GM12865 (cell line): ENCODE data around the gene DAB1.
A peak's percentile ranks its signal among the peaks of the same experiment; 100 is the strongest.

ENCODE experiments used
- DNase-seq: peaks from one replicate; pipeline ENCODE4 v3.0.0; 2010; ENCODE audit warnings: low read depth
- H3K4me3 ChIP-seq: 2 replicates; pipeline ENCODE4 v1.5.1; 2011; ENCODE audit warnings: mild to moderate bottlenecking, low read depth, low read length, control low read depth
- TF ChIP-seq, protein P1 (sequence below): IDR thresholded peaks from 2 replicates; pipeline ENCODE4 v1.5.1; 2011; ENCODE audit warnings: low read length, control low read depth, low read depth, inconsistent platforms; ENCODE audit not compliant: insufficient read depth; ENCODE audit errors: missing control alignments

Gene DAB1

DNA sequence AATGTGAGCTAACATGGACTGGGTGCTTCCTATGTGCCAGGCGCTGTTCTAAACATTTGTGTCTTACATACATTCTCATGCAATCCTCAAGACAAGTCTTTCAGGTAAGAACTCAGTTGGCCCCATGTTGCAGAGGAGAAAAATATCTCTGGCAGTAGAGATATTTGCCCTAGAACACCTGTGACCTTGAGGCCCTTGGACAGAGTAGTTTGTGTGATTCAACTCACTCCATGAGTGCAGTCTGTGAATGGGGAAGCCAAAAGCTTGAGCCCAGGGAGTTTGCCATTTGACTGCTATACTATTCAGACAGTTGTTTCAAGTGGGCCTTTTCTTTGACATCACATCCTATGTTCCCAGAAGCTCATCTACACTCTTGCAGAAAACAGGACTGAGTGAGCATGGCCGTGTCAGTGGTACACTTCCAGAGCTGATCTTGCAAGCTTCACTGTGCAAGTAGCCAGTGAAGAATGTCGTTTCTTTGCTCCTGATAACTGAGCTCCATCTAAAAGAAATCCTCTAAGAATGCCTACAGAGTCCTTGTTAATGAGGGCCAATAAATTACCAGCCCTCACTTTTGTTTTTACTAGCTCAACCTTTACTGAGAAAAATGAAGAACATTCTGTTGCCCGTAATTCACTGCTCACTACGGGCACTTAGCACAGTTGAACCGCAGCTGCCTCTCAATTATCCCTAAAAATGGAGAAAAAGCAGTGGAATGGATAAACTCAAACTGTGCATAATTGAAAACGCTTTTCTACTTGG lies 359.3 kb downstream of the DAB1 start:
- TF ChIP-seq, protein P1, sequence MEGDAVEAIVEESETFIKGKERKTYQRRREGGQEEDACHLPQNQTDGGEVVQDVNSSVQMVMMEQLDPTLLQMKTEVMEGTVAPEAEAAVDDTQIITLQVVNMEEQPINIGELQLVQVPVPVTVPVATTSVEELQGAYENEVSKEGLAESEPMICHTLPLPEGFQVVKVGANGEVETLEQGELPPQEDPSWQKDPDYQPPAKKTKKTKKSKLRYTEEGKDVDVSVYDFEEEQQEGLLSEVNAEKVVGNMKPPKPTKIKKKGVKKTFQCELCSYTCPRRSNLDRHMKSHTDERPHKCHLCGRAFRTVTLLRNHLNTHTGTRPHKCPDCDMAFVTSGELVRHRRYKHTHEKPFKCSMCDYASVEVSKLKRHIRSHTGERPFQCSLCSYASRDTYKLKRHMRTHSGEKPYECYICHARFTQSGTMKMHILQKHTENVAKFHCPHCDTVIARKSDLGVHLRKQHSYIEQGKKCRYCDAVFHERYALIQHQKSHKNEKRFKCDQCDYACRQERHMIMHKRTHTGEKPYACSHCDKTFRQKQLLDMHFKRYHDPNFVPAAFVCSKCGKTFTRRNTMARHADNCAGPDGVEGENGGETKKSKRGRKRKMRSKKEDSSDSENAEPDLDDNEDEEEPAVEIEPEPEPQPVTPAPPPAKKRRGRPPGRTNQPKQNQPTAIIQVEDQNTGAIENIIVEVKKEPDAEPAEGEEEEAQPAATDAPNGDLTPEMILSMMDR: no peak
- H3K4me3 ChIP-seq: no peak overlapping the region
- no peak for DNase-seq

DNA sequence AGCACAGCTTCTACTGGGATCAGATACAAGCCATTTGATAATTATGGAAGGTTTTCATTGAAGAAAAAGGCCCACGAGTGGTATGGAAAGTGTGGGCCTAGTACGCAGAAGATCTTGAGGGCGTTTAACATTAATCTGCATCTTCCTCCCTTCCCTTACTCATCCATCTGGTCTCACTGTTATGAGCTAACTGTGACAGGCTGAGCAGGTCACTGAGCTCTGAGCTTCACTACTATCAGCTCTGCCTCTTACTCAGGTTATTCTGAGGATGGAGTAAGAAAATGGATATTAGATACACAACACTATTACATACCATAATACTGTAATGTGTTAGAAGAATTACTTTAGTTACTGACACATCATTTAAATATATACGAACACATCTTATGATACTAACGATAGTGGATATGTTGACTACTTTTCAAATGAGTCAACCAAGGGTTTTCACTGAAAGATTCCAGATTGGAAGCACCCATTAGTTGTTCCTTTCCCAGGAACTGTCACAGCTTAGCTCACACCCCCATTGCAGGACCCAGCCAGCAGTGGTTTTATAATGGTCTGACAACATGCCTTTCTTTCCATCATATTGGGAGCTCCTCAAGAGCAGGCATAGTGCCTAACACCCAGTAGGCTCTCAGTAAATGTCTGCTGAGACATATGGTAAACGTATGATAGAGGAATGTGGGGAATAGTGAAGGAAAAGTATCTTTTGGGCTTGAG lies 360.3 kb downstream of the DAB1 start:
- TF ChIP-seq, protein P1: no peak
- no peak for DNase-seq
- no peak overlapping the region for H3K4me3 ChIP-seq

DNA sequence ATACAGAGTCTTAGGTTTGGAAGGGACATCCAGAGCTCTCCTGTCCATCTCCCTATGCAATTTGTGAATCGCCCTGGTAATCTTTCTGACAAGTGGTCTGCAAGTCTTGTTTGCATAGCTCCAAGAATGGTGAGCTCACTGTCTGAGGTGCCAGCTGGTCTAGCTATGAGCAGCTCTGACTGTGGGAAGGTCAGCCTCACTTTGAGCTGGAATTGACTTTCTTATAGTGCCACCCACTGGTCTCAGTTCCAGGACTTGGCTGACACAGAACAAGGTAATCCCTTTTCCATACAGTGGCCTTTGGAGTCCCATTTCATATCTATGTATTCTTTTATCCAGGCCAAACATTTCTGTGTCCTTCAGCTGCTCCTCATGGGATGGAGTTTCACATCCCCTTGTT lies 362.5 kb downstream of the DAB1 start:
- H3K4me3 ChIP-seq: no peak overlapping the region
- DNase-seq: peak; percentile 3
- TF ChIP-seq, protein P1: no peak

DNA sequence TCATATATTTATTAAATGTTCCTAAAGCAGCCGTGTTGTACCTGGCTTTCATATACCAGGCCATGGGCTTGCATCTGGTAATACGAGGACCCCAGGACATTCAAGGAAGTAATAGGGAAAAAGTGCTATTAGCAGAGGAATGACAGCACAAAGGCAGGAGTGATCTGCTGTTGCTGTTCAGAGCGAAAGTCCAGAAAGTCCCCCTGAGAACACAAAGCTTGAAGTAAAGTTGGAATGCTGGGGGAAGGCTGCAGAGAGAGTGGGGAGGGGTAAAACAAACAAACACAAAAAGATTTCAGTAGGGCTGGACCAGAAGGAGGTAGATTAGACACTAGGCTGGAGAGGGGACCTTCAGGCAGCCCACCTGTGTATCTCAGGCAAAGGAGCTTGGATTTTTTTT lies 363.4 kb downstream of the DAB1 start:
- no peak overlapping the region for H3K4me3 ChIP-seq
- TF ChIP-seq, protein P1: no peak
- DNase-seq: no peak

DNA sequence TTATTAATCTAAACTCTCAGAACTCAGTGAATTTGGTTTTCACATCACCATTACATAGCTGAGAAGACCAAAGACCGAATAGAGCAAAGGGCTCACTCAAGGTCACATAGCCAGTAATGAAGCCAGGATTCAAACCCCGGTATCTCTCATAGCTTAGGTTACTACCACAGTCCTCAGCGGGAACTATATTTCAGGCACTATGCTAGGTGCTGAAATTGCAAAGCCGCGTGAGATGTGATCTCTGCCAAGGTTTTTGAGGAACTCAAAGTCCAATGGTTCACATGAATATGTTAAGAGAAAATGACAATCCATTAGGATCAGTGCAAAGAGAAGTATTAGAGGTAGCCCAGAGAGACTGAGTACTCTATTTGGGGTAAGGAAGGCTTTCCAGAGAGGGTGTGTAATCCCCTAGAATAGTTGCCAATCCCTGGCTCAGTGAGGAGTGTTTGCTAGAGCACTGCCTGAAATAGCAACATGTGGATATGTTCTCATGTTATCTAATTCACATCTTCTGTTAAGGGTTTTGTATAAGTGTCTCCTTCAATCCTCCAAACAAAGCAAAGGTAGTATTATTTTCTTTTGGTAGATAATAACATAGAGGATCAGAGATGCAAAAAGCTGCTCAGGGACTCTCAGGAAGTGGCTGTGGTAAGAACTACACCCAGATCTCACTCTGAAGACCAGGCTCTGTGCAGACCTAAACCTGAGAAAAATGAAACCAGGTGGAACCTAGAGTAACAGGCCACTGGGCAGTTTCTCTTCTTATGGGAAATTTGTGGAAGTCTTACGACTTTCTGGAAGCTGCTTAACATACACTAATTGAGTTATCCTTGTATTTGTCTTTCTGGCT lies 365.0 kb downstream of the DAB1 start:
- H3K4me3 ChIP-seq: no peak overlapping the region
- TF ChIP-seq, protein P1: no peak
- DNase-seq: peak; percentile 2

DNA sequence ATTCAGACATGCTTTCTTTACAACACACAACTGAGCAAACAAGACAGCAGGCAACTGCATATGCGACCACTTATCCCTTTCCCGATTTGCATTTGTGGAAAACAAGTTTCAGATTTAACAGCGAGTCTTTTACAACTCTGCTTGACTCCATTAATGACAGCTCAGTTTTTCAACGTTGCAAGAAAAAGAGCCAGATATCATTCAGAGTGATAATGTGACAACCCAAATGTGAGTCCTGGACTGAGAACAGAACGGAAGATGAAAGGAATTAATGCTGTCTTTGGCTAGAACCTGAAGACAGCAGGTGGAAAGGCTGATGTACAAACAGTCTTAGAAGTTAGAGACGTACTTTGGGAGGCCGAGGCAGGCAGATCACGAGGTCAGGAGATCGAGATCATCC lies 375.0 kb downstream of the DAB1 start:
- no peak overlapping the region for H3K4me3 ChIP-seq
- no peak for DNase-seq
- TF ChIP-seq, protein P1: no peak
